ENCODE measurements around the gene KCND3. TPM values are rescaled to one million over a fixed set of nuclear protein-coding genes. Genes with fewer than 3 reads are reported as not detected.

Gene KCND3
- total RNA-seq, 1 donor from 2014 or later: 0.99 TPM

GRCh38 chr1:111909030-111909429, 80.4 kb downstream of the KCND3 start:
- no peak for DNase-seq

GRCh38 chr1:111908011-111908621, 81.4 kb downstream of the KCND3 start:
- DNase-seq: no peak

GRCh38 chr1:111907321-111907720, 82.1 kb downstream of the KCND3 start:
- DNase-seq: no peak

- no peak for DNase-seq
Measured at GRCh38 chr1:111906816-111907215, 82.7 kb downstream of the KCND3 start.

GRCh38 chr1:111906111-111906510, 83.4 kb downstream of the KCND3 start:
- DNase-seq: no peak

- no peak for DNase-seq
Measured at GRCh38 chr1:111904478-111905218, 84.8 kb downstream of the KCND3 start.

- DNase-seq: no peak
Measured at GRCh38 chr1:111903871-111904449, 85.5 kb downstream of the KCND3 start.

GRCh38 chr1:111903148-111903870, 86.2 kb downstream of the KCND3 start:
- no peak for DNase-seq

GRCh38 chr1:111895469-111895868, 94.0 kb downstream of the KCND3 start:
- DNase-seq: no peak

- no peak for DNase-seq
Measured at GRCh38 chr1:111895017-111895416, 94.5 kb downstream of the KCND3 start.

GRCh38 chr1:111894497-111894896, 95.0 kb downstream of the KCND3 start:
- DNase-seq: no peak

- DNase-seq: no peak
Measured at GRCh38 chr1:111891566-111891965, 97.9 kb downstream of the KCND3 start.

GRCh38 chr1:111888740-111889376, 100.6 kb downstream of the KCND3 start:
- no peak for DNase-seq

- DNase-seq: no peak
Measured at GRCh38 chr1:111887875-111888274, 101.6 kb downstream of the KCND3 start.

GRCh38 chr1:111887385-111887784, 102.1 kb downstream of the KCND3 start:
- no peak for DNase-seq

GRCh38 chr1:111886741-111887140, 102.7 kb downstream of the KCND3 start:
- no peak for DNase-seq

GRCh38 chr1:111884772-111885443, 104.6 kb downstream of the KCND3 start:
- no peak for DNase-seq

- no peak for DNase-seq
Measured at GRCh38 chr1:111882986-111883560, 106.4 kb downstream of the KCND3 start.

- DNase-seq: no peak
Measured at GRCh38 chr1:111882559-111882958, 106.9 kb downstream of the KCND3 start.

GRCh38 chr1:111880881-111881837, 108.3 kb downstream of the KCND3 start:
- DNase-seq: no peak

Measured in skin of body (tissue), 2 donors.